GM19025 (cell line): Measurements from ENCODE around the gene SMCO3.
A peak's percentile ranks its signal among the peaks of the same experiment; 100 is the strongest.

Source experiments
- ATAC-seq: cut with Tn5 transposase; IDR thresholded peaks from one replicate; pipeline ENCODE4 v1.9.1; 2021; ENCODE audit warnings: mild to moderate bottlenecking, low read depth, moderate library complexity; ENCODE audit not compliant: unreplicated experiment

Gene SMCO3

GRCh38 chr12:14833336-14833735 lies 19.4 kb upstream of the SMCO3 start:
- ATAC-seq = no peak

- ATAC-seq = peak; percentile 92
Measured at GRCh38 chr12:14828892-14829291, 14.9 kb upstream of the SMCO3 start.

- no peak for ATAC-seq
Measured at GRCh38 chr12:14827043-14827442, 13.1 kb upstream of the SMCO3 start.

GRCh38 chr12:14826491-14826890 lies 12.5 kb upstream of the SMCO3 start:
- ATAC-seq = no peak

GRCh38 chr12:14825256-14825655 lies 11.3 kb upstream of the SMCO3 start:
- ATAC-seq = no peak

- no peak for ATAC-seq
Measured at GRCh38 chr12:14824012-14824634, 10.1 kb upstream of the SMCO3 start.

GRCh38 chr12:14811486-14811885 lies 2.5 kb downstream of the SMCO3 start:
- no peak for ATAC-seq

GRCh38 chr12:14810953-14811483 lies 3.0 kb downstream of the SMCO3 start:
- ATAC-seq = no peak

GRCh38 chr12:14810167-14810952 lies 3.6 kb downstream of the SMCO3 start:
- ATAC-seq = no peak

GRCh38 chr12:14803830-14804160 lies 10.2 kb downstream of the SMCO3 start:
- peak; percentile 11 for ATAC-seq

- peak; percentile 97 for ATAC-seq
Measured at GRCh38 chr12:14803011-14803829, 10.8 kb downstream of the SMCO3 start, which contains the start of the genes C12orf60 and WBP11. Gene C12orf60, plus strand, starts transcription at chr12:14803670. Its CDS starts 19,266 bp downstream, at chr12:14822936. Gene WBP11, minus strand, starts transcription at chr12:14803478. Its CDS starts 2,095 bp downstream, at chr12:14801383.

GRCh38 chr12:14802721-14803010 lies 11.3 kb downstream of the SMCO3 start:
- no peak for ATAC-seq

GRCh38 chr12:14802247-14802646 lies 11.7 kb downstream of the SMCO3 start:
- no peak for ATAC-seq

GRCh38 chr12:14795028-14795448 lies 18.9 kb downstream of the SMCO3 start:
- no peak for ATAC-seq

- ATAC-seq = no peak
Measured at GRCh38 chr12:14785568-14785967, 28.4 kb downstream of the SMCO3 start.

- ATAC-seq = no peak
Measured at GRCh38 chr12:14784471-14784870, 29.5 kb downstream of the SMCO3 start.

- ATAC-seq = no peak
Measured at GRCh38 chr12:14782756-14783155, 31.2 kb downstream of the SMCO3 start.

- ATAC-seq = no peak
Measured at GRCh38 chr12:14781563-14781962, 32.4 kb downstream of the SMCO3 start.

- ATAC-seq = no peak
Measured at GRCh38 chr12:14780859-14781258, 33.1 kb downstream of the SMCO3 start.

GRCh38 chr12:14779834-14780233 lies 34.1 kb downstream of the SMCO3 start:
- ATAC-seq = no peak

- ATAC-seq = no peak
Measured at GRCh38 chr12:14777271-14777670, 36.7 kb downstream of the SMCO3 start.
